Thoracic aorta (tissue), 2 donors: Measurements from ENCODE around the gene KRTAP3-3. TPM values are rescaled to one million over a fixed set of nuclear protein-coding genes. Genes with fewer than 3 reads are reported as not detected.

Source experiments
- ATAC-seq: fragments of 150-250 bp; one replicate; pipeline ENCODE4 v1.8.0; 2017; ENCODE audit warnings: low read depth; ENCODE audit not compliant: insufficient number of reproducible peaks, low FRiP score
- DNase-seq: peaks from one replicate; pipeline ENCODE4 v3.0.0-alpha.2; 2020; ENCODE audit warnings: low spot score
- H3K27ac ChIP-seq, 2 donors: fragments of 200-600 bp; sonication (generic); 1 replicate in 1 of 2; 2 replicates in 1 of 2; pipeline ENCODE4 v1.5.1; 2016; ENCODE audit warnings: mild to moderate bottlenecking in 2 of 2, moderate library complexity in 2 of 2
- H3K27me3 ChIP-seq: fragments of 200-600 bp; sonication (generic); replicated peaks from 2 replicates; pipeline ENCODE4 v1.6.0; 2016; ENCODE audit warnings: mild to moderate bottlenecking; ENCODE audit not compliant: insufficient read depth
- H3K36me3 ChIP-seq: fragments of 200-600 bp; sonication (generic); one replicate; pipeline ENCODE4 v1.5.1; 2016
- H3K4me1 ChIP-seq, 2 donors: fragments of 200-600 bp; sonication (generic); 1 replicate in 1 of 2; 2 replicates in 1 of 2; pipeline versions ENCODE4 v1.5.1 to v1.6.0; 2016; ENCODE audit warnings: low read depth in 2 of 2, mild to moderate bottlenecking in 1 of 2; ENCODE audit not compliant: control insufficient read depth in 1 of 2
- H3K4me3 ChIP-seq: fragments of 200-600 bp; sonication (generic); 2 replicates; pipeline ENCODE4 v1.5.1; 2016; ENCODE audit warnings: mild to moderate bottlenecking
- H3K9me3 ChIP-seq: fragments of 200-600 bp; sonication (generic); 2 replicates; pipeline ENCODE4 v1.5.1; 2016
- total RNA-seq, 2 donors: library from RNA; depleted of rRNA; stranded (reverse); fragments of >200 nt; gene quantifications; one replicate each; pipeline versions ENCODE4 v1.1.0 to v1.2.3, GENCODE V29; 2016
- TF ChIP-seq, protein P1 (sequence below): fragments of 200-600 bp; sonication (generic); IDR thresholded peaks from one replicate; pipeline ENCODE4 v1.5.1; 2019; ENCODE audit warnings: antibody characterized with exemption

Gene KRTAP3-3
- total RNA-seq, 2 donors from 2014 or later: not detected

DNA sequence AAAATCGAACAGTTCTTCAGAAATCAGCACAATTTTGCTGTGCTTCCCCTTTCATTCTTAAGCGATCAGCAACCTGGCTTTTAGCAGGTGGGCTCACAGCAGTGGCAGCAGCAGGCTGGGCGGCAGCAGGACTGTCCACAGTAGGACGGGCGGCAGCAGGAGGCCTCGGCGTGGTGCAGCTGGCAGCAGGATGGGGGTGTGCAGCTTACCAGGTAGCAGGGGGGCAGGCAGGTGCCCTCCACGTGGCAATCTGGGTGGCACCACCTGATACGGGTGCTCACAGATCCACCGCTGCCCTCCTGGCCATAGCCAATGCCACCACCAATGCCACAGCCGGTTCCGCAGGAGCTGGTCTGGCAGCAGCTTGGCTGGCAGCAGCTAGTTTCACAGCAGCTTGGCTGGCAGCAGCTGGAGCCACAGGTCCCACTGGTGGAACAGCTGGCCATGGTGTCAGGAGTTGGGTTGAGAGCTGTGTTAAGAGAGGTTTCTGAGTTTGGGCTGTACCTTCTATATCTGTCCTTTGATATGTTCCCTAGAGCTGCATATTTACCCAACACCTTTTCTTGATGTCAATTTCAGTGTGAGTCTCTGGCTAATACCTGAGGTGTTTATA, 35.8 kb upstream of the KRTAP3-3 start, which contains the start of gene KRTAP1-4:
TSS of gene KRTAP1-4 (minus strand) at position 563 of the 613 bp plus-strand sequence. CDS start at position 446, 117 bp downstream.
- no peak for ATAC-seq
- H3K27me3 ChIP-seq: no peaks in the 10 kb centered on the region
- H3K27ac ChIP-seq: no peak within 1 kb of the TSS
- no peaks in the 10 kb centered on the region for H3K9me3 ChIP-seq
- no peaks in the 10 kb centered on the region for H3K4me1 ChIP-seq
- no peaks in the 10 kb centered on the region for H3K36me3 ChIP-seq
- DNase-seq: no peak
- H3K4me3 ChIP-seq: no peak within 1 kb of the TSS
- TF ChIP-seq, protein P1, sequence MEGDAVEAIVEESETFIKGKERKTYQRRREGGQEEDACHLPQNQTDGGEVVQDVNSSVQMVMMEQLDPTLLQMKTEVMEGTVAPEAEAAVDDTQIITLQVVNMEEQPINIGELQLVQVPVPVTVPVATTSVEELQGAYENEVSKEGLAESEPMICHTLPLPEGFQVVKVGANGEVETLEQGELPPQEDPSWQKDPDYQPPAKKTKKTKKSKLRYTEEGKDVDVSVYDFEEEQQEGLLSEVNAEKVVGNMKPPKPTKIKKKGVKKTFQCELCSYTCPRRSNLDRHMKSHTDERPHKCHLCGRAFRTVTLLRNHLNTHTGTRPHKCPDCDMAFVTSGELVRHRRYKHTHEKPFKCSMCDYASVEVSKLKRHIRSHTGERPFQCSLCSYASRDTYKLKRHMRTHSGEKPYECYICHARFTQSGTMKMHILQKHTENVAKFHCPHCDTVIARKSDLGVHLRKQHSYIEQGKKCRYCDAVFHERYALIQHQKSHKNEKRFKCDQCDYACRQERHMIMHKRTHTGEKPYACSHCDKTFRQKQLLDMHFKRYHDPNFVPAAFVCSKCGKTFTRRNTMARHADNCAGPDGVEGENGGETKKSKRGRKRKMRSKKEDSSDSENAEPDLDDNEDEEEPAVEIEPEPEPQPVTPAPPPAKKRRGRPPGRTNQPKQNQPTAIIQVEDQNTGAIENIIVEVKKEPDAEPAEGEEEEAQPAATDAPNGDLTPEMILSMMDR: no peak

- H3K4me1 ChIP-seq: no peaks in the 10 kb centered on the region
- no peak within 1 kb of the TSS for H3K27ac ChIP-seq
- H3K36me3 ChIP-seq: no peaks in the 10 kb centered on the region
- ATAC-seq (no peak), DNase-seq (no peak)
- H3K27me3 ChIP-seq: no peaks in the 10 kb centered on the region
- H3K9me3 ChIP-seq: no peaks in the 10 kb centered on the region
- TF ChIP-seq, protein P1: no peak
- H3K4me3 ChIP-seq: no peak within 1 kb of the TSS
These were observed 32.9 kb upstream of the KRTAP3-3 start, which contains the start of gene KRTAP1-5 for GRCh38 chr17:41026715-41027471. TSS of gene KRTAP1-5 (minus strand) at chr17:41027208. CDS start at chr17:41027155, 53 bp downstream.

DNA sequence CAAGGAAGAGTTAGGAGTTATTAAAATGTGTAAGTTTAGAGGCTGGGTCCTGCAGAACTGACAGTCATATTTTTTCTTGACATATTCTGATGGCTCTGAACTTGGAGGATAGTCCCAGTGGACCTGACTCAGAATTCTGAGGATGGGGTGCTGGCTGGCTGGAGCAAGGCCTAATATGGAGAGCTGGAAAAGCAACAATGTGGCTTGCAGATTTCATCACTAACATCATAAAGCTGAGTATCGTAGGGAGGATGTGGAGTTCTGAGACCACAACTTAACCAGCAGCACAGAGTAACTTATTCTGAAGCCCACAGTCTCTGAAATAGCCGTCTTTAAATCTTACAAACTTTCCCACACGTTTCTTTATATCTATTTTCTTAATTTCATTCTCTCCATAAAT, 30.7 kb upstream of the KRTAP3-3 start:
- no peak overlapping the region for H3K4me3 ChIP-seq
- H3K27me3 ChIP-seq: no peaks in the 10 kb centered on the region
- DNase-seq (no peak), ATAC-seq (no peak)
- H3K4me1 ChIP-seq: no peaks in the 10 kb centered on the region
- no peaks in the 10 kb centered on the region for H3K9me3 ChIP-seq
- H3K27ac ChIP-seq: no peak overlapping the region
- H3K36me3 ChIP-seq: no peaks in the 10 kb centered on the region
- TF ChIP-seq, protein P1: no peak

DNA sequence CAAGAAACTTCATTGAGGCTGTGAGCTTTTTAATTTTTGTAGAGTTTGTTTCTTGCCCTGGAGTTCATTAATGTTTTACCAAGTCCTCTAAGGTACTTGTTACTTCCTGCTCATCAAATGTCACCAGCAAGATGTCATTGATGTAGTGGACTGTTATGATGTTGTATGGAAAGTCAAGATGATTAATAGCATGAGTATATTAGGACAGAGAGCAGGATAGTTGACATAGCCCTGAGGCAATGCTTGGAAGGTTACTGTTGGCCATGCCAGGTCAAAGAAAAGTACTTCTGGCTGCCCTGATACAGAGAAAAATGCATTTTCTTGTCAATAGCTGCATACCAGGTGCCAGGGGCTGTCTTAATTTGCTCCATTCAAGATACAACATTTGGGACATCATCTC, 26.4 kb upstream of the KRTAP3-3 start:
- ATAC-seq: no peak
- TF ChIP-seq, protein P1: no peak
- no peak for DNase-seq

DNA sequence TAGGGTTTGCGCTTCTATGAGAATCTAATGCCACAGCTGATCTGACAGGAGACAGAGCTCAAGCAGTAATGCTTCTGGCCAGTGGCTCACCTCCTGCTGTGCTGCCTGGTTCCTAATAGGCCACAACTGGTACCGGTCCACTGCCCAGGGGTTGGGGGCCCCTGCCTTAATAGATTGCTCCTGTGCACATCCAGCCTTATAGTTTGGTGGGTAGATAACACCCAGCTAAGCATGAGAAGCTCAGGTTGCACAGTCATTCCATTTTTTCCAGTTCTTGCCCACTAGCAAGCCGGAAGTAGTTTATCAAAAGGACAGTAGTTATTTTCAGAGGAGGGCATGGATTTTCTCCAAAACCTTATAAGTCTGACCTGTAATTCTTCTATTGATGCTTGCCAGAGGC, 25.5 kb upstream of the KRTAP3-3 start:
- Histone ChIP-seq H3K27ac (no peak overlapping the region), H3K27me3 (no peaks in the 10 kb centered on the region), H3K4me3 (no peak overlapping the region), H3K9me3 (no peaks in the 10 kb centered on the region), H3K4me1 (no peaks in the 10 kb centered on the region), H3K36me3 (no peaks in the 10 kb centered on the region)
- ATAC-seq (no peak), DNase-seq (no peak)
- TF ChIP-seq, protein P1: no peak

More for the DNA sequence above, 26.4 kb upstream of the KRTAP3-3 start:
- no peak overlapping the region for H3K27ac ChIP-seq
- no peaks in the 10 kb centered on the region for H3K27me3 ChIP-seq
- H3K4me1 ChIP-seq: no peaks in the 10 kb centered on the region
- no peaks in the 10 kb centered on the region for H3K36me3 ChIP-seq
- H3K9me3 ChIP-seq: no peaks in the 10 kb centered on the region
- H3K4me3 ChIP-seq: no peak overlapping the region
